WTC11 (cell line): ENCODE results near the gene TMEM198.

Experiments used
- ETV6 ChIP-seq: sonication (generic); formaldehyde crosslinking; IDR thresholded peaks from 2 replicates; pipeline ENCODE4 v1.8.1; 2022; ENCODE audit warnings: mild to moderate bottlenecking, missing genetic modification reagents
- HMGA2 ChIP-seq: fragments of 250-450 bp; sonication (Bioruptor Pico); IDR thresholded peaks from 2 replicates; pipeline ENCODE4 v1.4.0; 2021; ENCODE audit warnings: mild to moderate bottlenecking, moderate library complexity
- MLX ChIP-seq: sonication (generic); formaldehyde crosslinking; IDR thresholded peaks from 2 replicates; pipeline ENCODE4 v1.8.1; 2023; ENCODE audit warnings: mild to moderate bottlenecking, missing genetic modification reagents, moderate library complexity
- NFE2L1 ChIP-seq: sonication (generic); formaldehyde crosslinking; IDR thresholded peaks from 2 replicates; pipeline ENCODE4 v1.8.1; 2023; ENCODE audit warnings: missing genetic modification reagents
- SP1 ChIP-seq: sonication (generic); formaldehyde crosslinking; conservative IDR thresholded peaks from 2 replicates; pipeline ENCODE4 v1.8.1; 2022; ENCODE audit warnings: missing genetic modification reagents
- TF ChIP-seq, protein P1 (sequence below): fragments of 200-600 bp; IDR thresholded peaks from 2 replicates; pipeline ENCODE4 v1.8.0; 2022; ENCODE audit warnings: antibody characterized with exemption
- TF ChIP-seq, protein P2 (sequence below): sonication (generic); formaldehyde crosslinking; IDR thresholded peaks from 2 replicates; pipeline ENCODE4 v1.8.1; 2023; ENCODE audit warnings: mild to moderate bottlenecking, moderate library complexity, missing genetic modification reagents

DNA sequence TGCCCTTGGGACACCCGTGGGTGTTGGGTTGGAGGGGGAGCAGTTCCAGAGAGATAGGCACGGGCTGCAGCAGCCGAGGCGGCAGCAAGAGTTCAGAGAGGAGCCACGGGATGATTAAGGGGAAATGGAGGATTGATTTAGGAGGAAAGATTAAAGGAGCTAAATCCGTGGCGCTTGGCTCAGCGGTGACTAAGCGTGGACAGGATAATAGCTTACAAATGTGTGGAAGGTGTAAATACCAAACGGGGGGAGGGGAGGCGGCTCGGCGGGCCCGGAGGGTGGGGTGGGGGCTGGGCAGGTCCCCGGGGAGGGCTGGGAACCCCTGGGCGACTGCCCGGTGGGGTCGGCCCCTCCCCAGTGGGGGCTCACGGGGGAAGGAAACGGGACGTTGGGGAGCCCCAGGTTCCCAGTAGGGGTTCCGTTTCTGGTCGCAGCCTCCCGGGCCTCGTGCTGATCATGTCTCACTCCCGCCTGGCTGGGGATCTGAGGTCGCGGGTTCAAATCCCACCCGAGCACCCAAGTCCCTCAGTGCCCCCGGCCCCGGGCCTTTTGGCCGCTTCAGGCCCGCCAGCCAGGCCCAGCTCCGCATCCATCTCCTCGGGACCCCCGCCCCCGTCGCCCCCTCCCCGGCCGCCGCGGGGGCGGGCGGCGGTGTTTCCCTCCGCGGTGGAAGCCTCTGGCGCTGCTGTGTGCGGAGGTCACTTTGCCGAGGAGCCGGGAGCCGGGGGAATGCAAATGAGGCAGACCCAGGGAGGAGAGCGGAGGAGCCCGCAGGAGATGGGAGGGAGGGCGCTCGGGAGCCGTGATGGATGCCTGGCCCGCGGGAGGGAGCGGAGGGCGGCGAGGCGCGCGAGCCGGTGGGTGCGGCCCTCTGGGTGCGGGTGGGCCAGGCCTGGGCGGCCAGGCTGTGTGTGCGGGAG lies 21.5 kb upstream of the TMEM198 start:
- no peak for TF ChIP-seq ETV6
- TF ChIP-seq, protein P1, sequence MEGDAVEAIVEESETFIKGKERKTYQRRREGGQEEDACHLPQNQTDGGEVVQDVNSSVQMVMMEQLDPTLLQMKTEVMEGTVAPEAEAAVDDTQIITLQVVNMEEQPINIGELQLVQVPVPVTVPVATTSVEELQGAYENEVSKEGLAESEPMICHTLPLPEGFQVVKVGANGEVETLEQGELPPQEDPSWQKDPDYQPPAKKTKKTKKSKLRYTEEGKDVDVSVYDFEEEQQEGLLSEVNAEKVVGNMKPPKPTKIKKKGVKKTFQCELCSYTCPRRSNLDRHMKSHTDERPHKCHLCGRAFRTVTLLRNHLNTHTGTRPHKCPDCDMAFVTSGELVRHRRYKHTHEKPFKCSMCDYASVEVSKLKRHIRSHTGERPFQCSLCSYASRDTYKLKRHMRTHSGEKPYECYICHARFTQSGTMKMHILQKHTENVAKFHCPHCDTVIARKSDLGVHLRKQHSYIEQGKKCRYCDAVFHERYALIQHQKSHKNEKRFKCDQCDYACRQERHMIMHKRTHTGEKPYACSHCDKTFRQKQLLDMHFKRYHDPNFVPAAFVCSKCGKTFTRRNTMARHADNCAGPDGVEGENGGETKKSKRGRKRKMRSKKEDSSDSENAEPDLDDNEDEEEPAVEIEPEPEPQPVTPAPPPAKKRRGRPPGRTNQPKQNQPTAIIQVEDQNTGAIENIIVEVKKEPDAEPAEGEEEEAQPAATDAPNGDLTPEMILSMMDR, result no peak
- TF ChIP-seq HMGA2 (CRISPR knock-in tag), result no peak
- TF ChIP-seq, protein P2, sequence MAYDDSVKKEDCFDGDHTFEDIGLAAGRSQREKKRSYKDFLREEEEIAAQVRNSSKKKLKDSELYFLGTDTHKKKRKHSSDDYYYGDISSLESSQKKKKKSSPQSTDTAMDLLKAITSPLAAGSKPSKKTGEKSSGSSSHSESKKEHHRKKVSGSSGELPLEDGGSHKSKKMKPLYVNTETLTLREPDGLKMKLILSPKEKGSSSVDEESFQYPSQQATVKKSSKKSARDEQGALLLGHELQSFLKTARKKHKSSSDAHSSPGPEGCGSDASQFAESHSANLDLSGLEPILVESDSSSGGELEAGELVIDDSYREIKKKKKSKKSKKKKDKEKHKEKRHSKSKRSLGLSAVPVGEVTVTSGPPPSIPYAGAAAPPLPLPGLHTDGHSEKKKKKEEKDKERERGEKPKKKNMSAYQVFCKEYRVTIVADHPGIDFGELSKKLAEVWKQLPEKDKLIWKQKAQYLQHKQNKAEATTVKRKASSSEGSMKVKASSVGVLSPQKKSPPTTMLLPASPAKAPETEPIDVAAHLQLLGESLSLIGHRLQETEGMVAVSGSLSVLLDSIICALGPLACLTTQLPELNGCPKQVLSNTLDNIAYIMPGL (CRISPR knock-in tag), result 0 out of 2 replicates have a peak, but pooled peaks have one; percentile 54
- TF ChIP-seq SP1 (CRISPR knock-in tag), result no peak
- TF ChIP-seq NFE2L1 (CRISPR knock-in tag), result no peak
- TF ChIP-seq MLX (CRISPR knock-in tag), result no peak
